CD4-positive, alpha-beta T cell treated with Interleukin-15 for 4 hours (primary cell): ENCODE data around the gene LSMEM2.
"Not testable (repeated sequence)": the region's sequence is repeated elsewhere in the genome, so short reads cannot be mapped to it uniquely, and the experiment has no call there.

ENCODE experiments used
- DNase-seq: peaks from one replicate; pipeline ENCODE4 v3.0.0-alpha.2; 2020; ENCODE audit warnings: low spot score

Gene LSMEM2

GRCh38 chr3:50245831-50246516 lies 32.9 kb upstream of the LSMEM2 start:
- DNase-seq: peak; percentile 94

GRCh38 chr3:50246517-50246954 lies 32.4 kb upstream of the LSMEM2 start:
- peak; percentile 91 for DNase-seq

GRCh38 chr3:50248387-50248786 lies 30.5 kb upstream of the LSMEM2 start:
- no peak for DNase-seq

GRCh38 chr3:50249457-50249856 lies 29.4 kb upstream of the LSMEM2 start:
- DNase-seq: no peak

GRCh38 chr3:50250514-50250913 lies 28.4 kb upstream of the LSMEM2 start:
- no peak for DNase-seq

- no peak for DNase-seq
Measured at GRCh38 chr3:50251220-50251619, 27.7 kb upstream of the LSMEM2 start.

- DNase-seq: no peak
Measured at GRCh38 chr3:50254577-50255250, 24.2 kb upstream of the LSMEM2 start.

GRCh38 chr3:50255251-50255615 lies 23.7 kb upstream of the LSMEM2 start:
- no peak for DNase-seq

- DNase-seq: no peak
Measured at GRCh38 chr3:50256978-50257890, 21.7 kb upstream of the LSMEM2 start.

GRCh38 chr3:50258029-50258680 lies 20.7 kb upstream of the LSMEM2 start:
- DNase-seq: no peak

- no peak for DNase-seq
Measured at GRCh38 chr3:50258979-50259378, 19.9 kb upstream of the LSMEM2 start.

- no peak for DNase-seq
Measured at GRCh38 chr3:50259432-50260026, 19.4 kb upstream of the LSMEM2 start.

- peak; percentile 82 for DNase-seq
Measured at GRCh38 chr3:50260027-50260941, 18.6 kb upstream of the LSMEM2 start.

GRCh38 chr3:50260942-50261441 lies 17.9 kb upstream of the LSMEM2 start:
- DNase-seq: no peak

- DNase-seq: no peak
Measured at GRCh38 chr3:50261505-50261904, 17.4 kb upstream of the LSMEM2 start.

GRCh38 chr3:50262200-50262599 lies 16.7 kb upstream of the LSMEM2 start:
- not testable (repeated sequence) for DNase-seq

- no peak for DNase-seq
Measured at GRCh38 chr3:50262778-50263177, 16.1 kb upstream of the LSMEM2 start.

- no peak for DNase-seq
Measured at GRCh38 chr3:50263478-50264382, 15.2 kb upstream of the LSMEM2 start.

- no peak for DNase-seq
Measured at GRCh38 chr3:50264383-50264963, 14.4 kb upstream of the LSMEM2 start.
